Lower lobe of right lung (tissue), 2 donors: ENCODE results near the gene CA5B. TPM values are rescaled to one million over a fixed set of nuclear protein-coding genes. Genes with fewer than 3 reads are reported as not detected.
A peak's percentile ranks its signal among the peaks of the same experiment; 100 is the strongest.
"Not testable (repeated sequence)": the region's sequence is repeated elsewhere in the genome, so short reads cannot be mapped to it uniquely, and the experiment has no call there.

ENCODE experiments used
- ATAC-seq, 2 donors: fragments of 200-7000 bp; cut with Tn5 transposase; one replicate each; pipeline ENCODE4 v1.9.1; 2020 to 2022; ENCODE audit warnings: mild to moderate bottlenecking in 2 of 2, moderate library complexity in 2 of 2
- DNase-seq: peaks from one replicate; pipeline ENCODE4 v3.0.0-alpha.2; 2020
- H3K27ac ChIP-seq: fragments of 200-600 bp; one replicate; pipeline ENCODE4 v1.8.0; 2022
- H3K27me3 ChIP-seq: fragments of 200-600 bp; one replicate; pipeline ENCODE4 v1.8.0; 2022; ENCODE audit warnings: low read depth
- H3K36me3 ChIP-seq: fragments of 200-600 bp; one replicate; pipeline ENCODE4 v1.8.0; 2022; ENCODE audit warnings: mild to moderate bottlenecking
- H3K4me1 ChIP-seq: fragments of 200-600 bp; one replicate; pipeline ENCODE4 v1.8.0; 2022
- H3K4me3 ChIP-seq: fragments of 200-600 bp; one replicate; pipeline ENCODE4 v1.8.0; 2022; ENCODE audit warnings: mild to moderate bottlenecking
- H3K9me3 ChIP-seq: fragments of 200-600 bp; one replicate; pipeline ENCODE4 v1.8.0; 2022
- CTCF ChIP-seq: fragments of 200-600 bp; IDR thresholded peaks from one replicate; pipeline ENCODE4 v1.8.0; 2022; ENCODE audit warnings: antibody characterized with exemption, mild to moderate bottlenecking
- intact Hi-C: fragments of 100-400 bp; cut with DNase I; formaldehyde crosslinking; loops from one replicate; pipeline ENCODE4 v1.11.0; 2022
- total RNA-seq: library from RNA; stranded (reverse); fragmentation: NEBNext Ultra II Directional; extraction: Animal tissue kit (Norgen Biotek cat#: 25700); gene quantifications from one replicate; pipeline ENCODE4 v1.2.1, GENCODE V29; 2021
- donor health status: DM: no; HTN: yes; CAD: no; lungs with severe emphysema.

The CA5B gene
- total RNA-seq, 1 donor from 2014 or later: 12.6 TPM

GRCh38 chrX:15724911-15725310 is 13.2 kb upstream of the CA5B start:
- intact Hi-C loops: no loop called here
- Histone ChIP-seq H3K36me3 (no peaks in the 10 kb centered on the region), H3K9me3 (no peaks in the 10 kb centered on the region), H3K27ac (no peak overlapping the region), H3K27me3 (no peaks in the 10 kb centered on the region), H3K4me3 (no peak overlapping the region), H3K4me1 (no peaks in the 10 kb centered on the region)
- DNase-seq: no peak
- TF ChIP-seq CTCF: no peak
- ATAC-seq: no peak

GRCh38 chrX:15731368-15731767 is 6.7 kb upstream of the CA5B start:
- intact Hi-C loops, H3K36me3 ChIP-seq, H3K4me3 ChIP-seq, H3K9me3 ChIP-seq, DNase-seq, ATAC-seq, H3K4me1 ChIP-seq, H3K27me3 ChIP-seq, H3K27ac ChIP-seq: not testable (repeated sequence)

- intact Hi-C loops: no loop called here
- ATAC-seq: no peak
These were observed 696 bp upstream of the CA5B start for GRCh38 chrX:15737190-15737958.

GRCh38 chrX:15739886-15740285 is 1.8 kb downstream of the CA5B start:
- TF ChIP-seq CTCF: no peak
- Histone ChIP-seq H3K9me3 (no peaks in the 10 kb centered on the region), H3K36me3 (no peaks in the 10 kb centered on the region), H3K4me3 (no peak overlapping the region), H3K4me1 (no peaks in the 10 kb centered on the region), H3K27ac (no peak overlapping the region), H3K27me3 (no peaks in the 10 kb centered on the region)
- intact Hi-C loops: no loop called here
- DNase-seq (no peak), ATAC-seq (no peak)

More at GRCh38 chrX:15737190-15737958, 696 bp upstream of the CA5B start:
- Histone ChIP-seq H3K27ac (peak overlapping the region; percentile 18), H3K36me3 (no peaks in the 10 kb centered on the region), H3K27me3 (no peaks in the 10 kb centered on the region), H3K4me3 (peak overlapping the region; percentile 60), H3K4me1 (no peaks in the 10 kb centered on the region), H3K9me3 (no peaks in the 10 kb centered on the region)
- TF ChIP-seq CTCF: no peak
- DNase-seq: no peak

GRCh38 chrX:15744181-15744867 is 6.3 kb downstream of the CA5B start:
- DNase-seq (no peak), ATAC-seq (no peak)
- no peaks in the 10 kb centered on the region for H3K27me3 ChIP-seq
- H3K4me1 ChIP-seq: no peaks in the 10 kb centered on the region
- intact Hi-C loops: no loop called here
- H3K9me3 ChIP-seq: no peaks in the 10 kb centered on the region
- no peak for TF ChIP-seq CTCF
- no peak overlapping the region for H3K4me3 ChIP-seq
- no peaks in the 10 kb centered on the region for H3K36me3 ChIP-seq
- H3K27ac ChIP-seq: no peak overlapping the region

GRCh38 chrX:15745179-15745578 is 7.1 kb downstream of the CA5B start:
- Histone ChIP-seq H3K4me1 (peaks cover 1% of the 10 kb centered on the region), H3K36me3 (no peaks in the 10 kb centered on the region), H3K27me3 (no peaks in the 10 kb centered on the region), H3K4me3 (no peak overlapping the region), H3K9me3 (no peaks in the 10 kb centered on the region), H3K27ac (no peak overlapping the region)
- no peak for DNase-seq
- ATAC-seq: no peak
- intact Hi-C loops: no loop called here
- TF ChIP-seq CTCF: no peak

GRCh38 chrX:15746651-15747050 is 8.6 kb downstream of the CA5B start:
- DNase-seq, H3K27ac ChIP-seq, H3K4me3 ChIP-seq, H3K36me3 ChIP-seq, intact Hi-C loops, H3K9me3 ChIP-seq, ATAC-seq, H3K4me1 ChIP-seq, H3K27me3 ChIP-seq: not testable (repeated sequence)
